Measurements from ENCODE around the gene TMEM263.

GRCh38 chr12:106907411-106907810 lies 48.3 kb upstream of the TMEM263 start:
- TF ChIP-seq CTCF (conservative IDR thresholded peaks at IDR 0.05 in 1 of 2, IDR thresholded peaks at IDR 0.05 in 1 of 2; ENCODE audit: low read depth in 1 of 2, low read length in 2 of 2) (no peak), EZH2 (IDR thresholded peaks at IDR 0.05; ENCODE audit: low read length, missing control alignments) (no peak)
